Prostate gland (tissue), 2 donors: ENCODE measurements around the gene ADM2. TPM values are rescaled to one million over a fixed set of nuclear protein-coding genes. Genes with fewer than 3 reads are reported as not detected.

Experiments
- DNase-seq: peaks from one replicate; pipeline ENCODE4 v3.0.0-alpha.2; 2019; ENCODE audit warnings: low spot score
- H3K27ac ChIP-seq, 2 donors: fragments of 200-600 bp; sonication (generic); 2 replicates each; pipeline ENCODE4 v1.5.1; 2017 to 2019
- H3K27me3 ChIP-seq: fragments of 200-600 bp; sonication (generic); replicated peaks from 2 replicates; pipeline ENCODE4 v1.5.1; 2019; ENCODE audit not compliant: insufficient read depth
- H3K36me3 ChIP-seq, 2 donors: fragments of 200-600 bp; sonication (generic); 1 replicate in 1 of 2; 2 replicates in 1 of 2; pipeline versions ENCODE4 v1.5.1 to v1.8.1; 2017 to 2019
- H3K4me1 ChIP-seq: fragments of 200-600 bp; sonication (generic); replicated peaks from 2 replicates; pipeline ENCODE4 v1.5.1; 2019
- H3K4me3 ChIP-seq, 2 donors: fragments of 200-600 bp; sonication (generic); 2 replicates each; pipeline ENCODE4 v1.5.1; 2017 to 2019
- H3K9me3 ChIP-seq: fragments of 200-600 bp; sonication (generic); 2 replicates; pipeline ENCODE4 v1.5.1; 2017
- POLR2A ChIP-seq: fragments of 450-650 bp; IDR thresholded peaks from one replicate; pipeline ENCODE4 v1.6.1; 2016; ENCODE audit warnings: antibody characterized with exemption, mild to moderate bottlenecking
- POLR2AphosphoS5 ChIP-seq: sonication (generic); formaldehyde crosslinking; IDR thresholded peaks from one replicate; pipeline ENCODE4 v1.6.1; 2017; ENCODE audit warnings: antibody characterized with exemption
- WGBS: methylation state at CpG from one replicate; pipeline ENCODE4 v1.1.5; 2018; 5-methylcytosine and 5-hydroxymethylcytosine counted together
- intact Hi-C: fragments of 100-400 bp; cut with DNase I; formaldehyde crosslinking; loops from one replicate; pipeline ENCODE4 v1.14.2; 2022
- total RNA-seq, 2 donors: library from RNA; depleted of rRNA; stranded (reverse); fragments of >200 nt; gene quantifications; one replicate each; pipeline ENCODE4 v1.1.0, GENCODE V29; 2016
- TF ChIP-seq, protein P1 (sequence below), 4 experiments: fragments of 200-600 bp in 2 of 4; fragments of 450-650 bp in 2 of 4; sonication (generic) in 2 of 4; IDR thresholded peaks; 1 replicate in 3 of 4; 2 replicates in 1 of 4; pipeline ENCODE4 v1.5.1; 2016 to 2019; ENCODE audit warnings: antibody characterized with exemption in 4 of 4, mild to moderate bottlenecking in 2 of 4, moderate library complexity in 2 of 4

ADM2 gene
- total RNA-seq, 2 donors from 2014 or later: 7.3 to 7.9 TPM

DNA sequence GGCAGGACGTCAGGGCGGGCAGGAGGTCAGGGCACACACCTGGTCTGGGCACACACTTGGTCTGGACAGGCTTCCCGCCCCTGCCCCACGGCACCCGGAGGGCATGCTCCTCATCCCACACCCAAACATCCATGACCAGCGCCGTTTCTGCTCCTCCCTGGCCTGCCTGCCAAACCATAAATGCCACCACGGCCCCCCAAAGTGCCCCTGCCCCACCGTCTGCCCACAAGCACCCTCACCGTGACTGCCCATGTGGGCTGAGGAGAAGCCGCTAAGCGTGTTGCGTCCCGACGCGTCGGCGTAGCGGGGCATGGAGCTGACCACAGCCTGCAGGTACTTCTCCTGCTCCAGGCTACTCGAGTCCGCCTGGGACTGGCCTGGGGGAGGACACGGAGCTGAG is 22.3 kb upstream of the ADM2 start:
- TF ChIP-seq, protein P1, sequence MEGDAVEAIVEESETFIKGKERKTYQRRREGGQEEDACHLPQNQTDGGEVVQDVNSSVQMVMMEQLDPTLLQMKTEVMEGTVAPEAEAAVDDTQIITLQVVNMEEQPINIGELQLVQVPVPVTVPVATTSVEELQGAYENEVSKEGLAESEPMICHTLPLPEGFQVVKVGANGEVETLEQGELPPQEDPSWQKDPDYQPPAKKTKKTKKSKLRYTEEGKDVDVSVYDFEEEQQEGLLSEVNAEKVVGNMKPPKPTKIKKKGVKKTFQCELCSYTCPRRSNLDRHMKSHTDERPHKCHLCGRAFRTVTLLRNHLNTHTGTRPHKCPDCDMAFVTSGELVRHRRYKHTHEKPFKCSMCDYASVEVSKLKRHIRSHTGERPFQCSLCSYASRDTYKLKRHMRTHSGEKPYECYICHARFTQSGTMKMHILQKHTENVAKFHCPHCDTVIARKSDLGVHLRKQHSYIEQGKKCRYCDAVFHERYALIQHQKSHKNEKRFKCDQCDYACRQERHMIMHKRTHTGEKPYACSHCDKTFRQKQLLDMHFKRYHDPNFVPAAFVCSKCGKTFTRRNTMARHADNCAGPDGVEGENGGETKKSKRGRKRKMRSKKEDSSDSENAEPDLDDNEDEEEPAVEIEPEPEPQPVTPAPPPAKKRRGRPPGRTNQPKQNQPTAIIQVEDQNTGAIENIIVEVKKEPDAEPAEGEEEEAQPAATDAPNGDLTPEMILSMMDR (IDR thresholded peaks at IDR 0.05): no peak
- TF ChIP-seq POLR2AphosphoS5 (no peak), POLR2A (no peak)
- Histone ChIP-seq H3K36me3 (peaks cover 28 to 66% of the 10 kb centered on the region in 2 donors), H3K4me3 (no peak overlapping the region), H3K27ac (no peak overlapping the region), H3K9me3 (no peaks in the 10 kb centered on the region), H3K27me3 (no peaks in the 10 kb centered on the region), H3K4me1 (peaks cover 11% of the 10 kb centered on the region)
- intact Hi-C loops: no loop called here
- no peak for DNase-seq
- 93% methylated on average over 21 of the region's 22 CpGs for WGBS

DNA sequence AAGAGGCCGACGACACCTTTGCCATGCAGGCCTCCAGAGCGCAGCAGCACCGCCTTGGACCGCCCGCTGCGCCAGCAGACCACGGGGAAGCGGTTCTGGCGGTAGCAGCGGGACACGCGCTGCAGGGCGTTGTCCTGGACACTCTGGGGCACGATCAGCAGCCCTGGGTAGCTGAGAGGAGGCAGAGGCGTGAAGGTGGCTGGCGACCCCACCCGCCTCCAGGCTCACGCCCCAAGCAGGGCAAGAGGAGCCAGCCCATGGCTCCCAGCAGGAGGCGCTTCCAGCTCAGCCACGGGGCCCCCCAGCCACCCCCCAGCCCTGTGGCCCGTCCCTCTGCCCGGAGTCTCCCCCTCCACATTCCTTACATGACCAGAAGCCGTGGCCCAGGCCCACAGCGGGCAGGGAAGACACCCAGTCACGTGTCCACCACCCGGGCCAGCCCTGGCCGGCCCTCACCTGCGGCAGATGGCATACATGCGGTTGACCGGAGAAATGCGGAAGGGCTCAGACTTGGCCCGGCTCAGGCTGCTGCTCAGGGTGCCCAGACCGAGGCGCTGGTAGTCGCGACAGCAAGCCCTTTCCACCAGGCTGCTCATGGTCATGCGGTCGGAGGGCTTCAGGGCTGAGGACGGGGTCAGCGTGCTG is 21.7 kb upstream of the ADM2 start:
- WGBS: 94% methylated on average over 41 of the region's 41 CpGs
- H3K9me3 ChIP-seq: no peaks in the 10 kb centered on the region
- H3K4me3 ChIP-seq: no peak overlapping the region
- intact Hi-C loops: no loop called here
- H3K27me3 ChIP-seq: no peaks in the 10 kb centered on the region
- H3K4me1 ChIP-seq: peaks cover 11% of the 10 kb centered on the region
- H3K36me3 ChIP-seq: peaks cover 32 to 71% of the 10 kb centered on the region in 2 donors
- no peak overlapping the region for H3K27ac ChIP-seq
- TF ChIP-seq, protein P1 (IDR thresholded peaks at IDR 0.05): no peak
- no peak for TF ChIP-seq POLR2AphosphoS5
- TF ChIP-seq POLR2A: no peak
- no peak for DNase-seq

DNA sequence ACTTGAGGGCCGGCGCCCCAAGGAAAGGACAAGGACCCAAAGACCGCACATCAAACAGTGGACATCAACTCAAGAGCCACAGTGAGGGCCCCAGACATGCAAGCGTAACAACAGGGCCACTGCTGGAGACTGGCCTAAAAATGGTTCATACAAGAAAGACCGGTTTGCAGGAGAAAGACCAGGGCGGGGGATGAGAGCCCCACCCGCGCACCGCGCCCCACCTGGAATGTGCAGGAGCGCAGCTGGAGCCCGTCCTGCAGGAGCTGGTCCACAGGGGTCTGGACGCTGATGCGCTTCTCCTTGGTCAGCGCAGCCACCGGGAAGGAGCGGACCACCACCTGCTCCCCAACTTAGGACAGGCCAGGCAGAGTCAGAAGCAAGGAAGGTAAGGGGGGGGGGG is 20.4 kb upstream of the ADM2 start:
- Histone ChIP-seq H3K4me1 (peaks cover 11% of the 10 kb centered on the region), H3K4me3 (no peak overlapping the region), H3K27me3 (no peaks in the 10 kb centered on the region), H3K9me3 (no peaks in the 10 kb centered on the region), H3K36me3 (peaks cover 28 to 75% of the 10 kb centered on the region in 2 donors), H3K27ac (no peak overlapping the region)
- 55% methylated on average over 17 of the region's 17 CpGs for WGBS
- intact Hi-C loops: no loop called here
- peak; percentile 69 for DNase-seq
- peak; percentile 78 for TF ChIP-seq POLR2AphosphoS5
- TF ChIP-seq, protein P1 (IDR thresholded peaks at IDR 0.05): no peak

DNA sequence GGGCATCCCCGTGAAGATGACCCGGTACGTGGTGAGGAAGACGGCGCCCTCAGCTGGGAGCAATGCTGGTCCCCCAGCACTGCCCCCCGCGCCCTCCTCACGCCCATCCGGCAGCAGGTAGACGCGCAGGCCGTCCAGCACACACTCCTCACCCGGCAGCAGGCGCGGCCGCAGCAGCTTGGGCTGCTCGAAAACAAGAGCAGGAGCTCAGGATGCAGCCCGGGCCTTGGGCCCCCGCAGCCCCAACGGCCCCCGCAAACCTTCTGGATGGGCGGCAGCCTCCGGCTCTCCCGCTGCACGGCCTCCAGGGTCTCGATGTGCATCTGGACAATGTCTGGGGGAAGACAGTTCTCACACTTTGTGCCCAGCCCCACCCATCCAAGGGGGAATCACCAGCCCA is 19.8 kb upstream of the ADM2 start:
- H3K4me1 ChIP-seq: peaks cover 11% of the 10 kb centered on the region
- H3K4me3 ChIP-seq: no peak overlapping the region
- 89% methylated on average over 26 of the region's 26 CpGs for WGBS
- no peak for DNase-seq
- intact Hi-C loops: no loop called here
- no peaks in the 10 kb centered on the region for H3K27me3 ChIP-seq
- TF ChIP-seq, protein P1 (IDR thresholded peaks at IDR 0.05): no peak
- TF ChIP-seq POLR2AphosphoS5 (no peak), POLR2A (no peak)
- H3K9me3 ChIP-seq: no peaks in the 10 kb centered on the region
- no peak overlapping the region for H3K27ac ChIP-seq
- H3K36me3 ChIP-seq: peaks cover 29 to 75% of the 10 kb centered on the region in 2 donors

DNA sequence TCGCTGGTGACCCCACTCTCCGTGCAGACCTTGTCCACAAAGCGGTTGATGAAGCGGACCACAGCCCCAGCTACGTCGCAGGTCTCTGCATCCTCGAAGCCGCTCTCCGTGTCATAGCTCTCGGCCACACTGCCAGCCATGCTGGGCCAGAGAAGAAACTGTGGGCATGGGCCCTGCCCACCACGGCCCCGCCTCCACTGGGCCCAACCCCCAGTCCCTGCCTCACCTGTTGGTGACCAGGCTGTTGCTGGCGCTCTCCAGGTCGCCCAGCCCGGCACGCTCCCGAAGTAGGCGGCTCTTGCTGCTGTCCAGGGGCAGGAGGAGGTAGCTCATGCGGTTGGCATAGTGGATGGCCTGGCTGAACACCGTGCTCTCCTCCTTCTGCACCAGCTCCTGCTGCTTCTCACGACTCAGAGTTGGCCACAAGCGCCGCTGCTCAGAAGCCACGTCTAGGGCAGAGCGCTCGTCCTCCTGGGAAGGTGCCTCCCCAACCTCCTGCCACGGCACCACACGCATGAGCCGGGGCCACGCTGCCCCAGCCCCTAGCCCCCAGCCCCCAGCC is 19.3 kb upstream of the ADM2 start:
- no peaks in the 10 kb centered on the region for H3K9me3 ChIP-seq
- TF ChIP-seq, protein P1 (IDR thresholded peaks at IDR 0.05): no peak
- no peak for TF ChIP-seq POLR2A
- no peak for TF ChIP-seq POLR2AphosphoS5
- H3K36me3 ChIP-seq: peaks cover 33 to 80% of the 10 kb centered on the region in 2 donors
- no peaks in the 10 kb centered on the region for H3K27me3 ChIP-seq
- intact Hi-C loops: no loop called here
- H3K4me3 ChIP-seq: no peak overlapping the region
- no peak for DNase-seq
- no peak overlapping the region for H3K27ac ChIP-seq
- WGBS: 85% methylated on average over 25 of the region's 30 CpGs
- peaks cover 11% of the 10 kb centered on the region for H3K4me1 ChIP-seq
